Endothelial cell (in vitro differentiated cells): ENCODE results near the gene ODAD2. TPM values are rescaled to one million over a fixed set of nuclear protein-coding genes. Genes with fewer than 3 reads are reported as not detected.

Experiments
- DNase-seq: peaks from one replicate; pipeline ENCODE4 v3.0.0; 2021; ENCODE audit warnings: low spot score
- H3K27ac Mint-ChIP-seq: one replicate; pipeline ENCODE4 v1.8.0; 2021; ENCODE audit warnings: mixed read lengths, inconsistent platforms; ENCODE audit not compliant: unreplicated experiment
- H3K27me3 Mint-ChIP-seq: one replicate; pipeline ENCODE4 v1.8.0; 2021; ENCODE audit warnings: mild to moderate bottlenecking, moderate library complexity, mixed read lengths, inconsistent platforms; ENCODE audit not compliant: unreplicated experiment
- H3K36me3 Mint-ChIP-seq: one replicate; pipeline ENCODE4 v1.8.0; 2021; ENCODE audit warnings: mild to moderate bottlenecking, low read depth, mixed read lengths, inconsistent platforms; ENCODE audit not compliant: unreplicated experiment
- H3K4me1 Mint-ChIP-seq: one replicate; pipeline ENCODE4 v1.8.0; 2021; ENCODE audit warnings: mild to moderate bottlenecking, mixed read lengths, inconsistent platforms; ENCODE audit not compliant: unreplicated experiment
- H3K4me3 Mint-ChIP-seq: one replicate; pipeline ENCODE4 v1.8.0; 2021; ENCODE audit warnings: mild to moderate bottlenecking, mixed read lengths, inconsistent platforms; ENCODE audit not compliant: unreplicated experiment
- H3K9me3 Mint-ChIP-seq: one replicate; pipeline ENCODE4 v1.8.0; 2021; ENCODE audit warnings: mixed read lengths, inconsistent platforms; ENCODE audit not compliant: unreplicated experiment
- CTCF ChIP-seq: fragments of 200-600 bp; sonication (generic); IDR thresholded peaks from one replicate; pipeline ENCODE4 v1.5.0; 2021; ENCODE audit warnings: antibody characterized with exemption; ENCODE audit not compliant: unreplicated experiment
- total RNA-seq: library from RNA; stranded (reverse); fragmentation: NEBNext Ultra II Directional; extraction: Animal tissue kit (Norgen Biotek cat#: 25700); gene quantifications from one replicate; pipeline ENCODE4 v1.2.1, GENCODE V29; 2021; ENCODE audit not compliant: unreplicated experiment

ODAD2 gene
- total RNA-seq, 1 donor from 2014 or later: 3.9 TPM

DNA sequence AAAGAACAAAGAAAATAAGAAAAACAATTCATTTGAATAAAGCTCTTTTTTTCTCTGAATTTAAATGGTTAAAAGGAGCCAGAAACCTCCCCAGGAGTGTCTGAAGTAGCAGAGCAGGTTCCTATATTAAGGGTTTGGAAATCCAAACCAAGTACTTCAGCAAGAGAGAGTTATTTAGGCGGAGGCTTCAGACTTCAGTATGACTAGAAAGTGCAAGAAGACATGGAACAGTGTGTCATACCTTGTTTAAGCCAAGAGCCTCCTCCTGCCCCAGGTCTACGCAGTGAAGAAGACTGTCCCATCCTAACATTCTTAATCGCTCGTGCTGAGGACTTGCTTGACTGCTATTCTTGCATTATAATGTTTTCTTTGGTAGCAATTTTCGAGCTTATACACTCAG lies 51.3 kb downstream of the ODAD2 start:
- H3K9me3 Mint-ChIP-seq: no peaks in the 10 kb centered on the region
- no peak for DNase-seq
- no peak overlapping the region for H3K4me3 Mint-ChIP-seq
- no peaks in the 10 kb centered on the region for H3K36me3 Mint-ChIP-seq
- no peaks in the 10 kb centered on the region for H3K4me1 Mint-ChIP-seq
- no peak for TF ChIP-seq CTCF
- no peak overlapping the region for H3K27ac Mint-ChIP-seq
- H3K27me3 Mint-ChIP-seq: no peaks in the 10 kb centered on the region

DNA sequence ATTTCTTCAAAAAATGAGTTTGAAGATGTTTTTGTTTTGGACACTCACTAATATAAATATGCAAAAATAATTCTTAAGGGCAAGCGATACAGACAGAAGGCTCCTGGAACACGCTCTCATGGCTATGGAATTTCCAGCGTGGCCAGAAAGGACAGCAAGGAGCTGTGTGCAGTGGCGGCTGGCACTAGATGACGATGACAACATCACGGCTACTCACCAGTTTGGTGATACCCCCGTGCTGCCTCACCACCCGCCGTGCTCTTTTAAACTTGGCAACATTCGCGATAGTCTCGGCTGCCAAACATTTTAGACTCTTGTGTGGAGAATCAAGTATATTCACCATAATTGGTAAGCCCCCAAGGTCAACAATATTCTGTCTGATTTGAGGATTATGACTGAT lies 54.9 kb downstream of the ODAD2 start:
- Mint-ChIP-seq H3K4me3 (no peak overlapping the region), H3K36me3 (no peaks in the 10 kb centered on the region), H3K9me3 (no peaks in the 10 kb centered on the region), H3K4me1 (no peaks in the 10 kb centered on the region), H3K27me3 (no peaks in the 10 kb centered on the region), H3K27ac (no peak overlapping the region)
- no peak for DNase-seq
- no peak for TF ChIP-seq CTCF

- Mint-ChIP-seq H3K4me1 (no peaks in the 10 kb centered on the region), H3K36me3 (no peaks in the 10 kb centered on the region), H3K9me3 (no peaks in the 10 kb centered on the region), H3K27me3 (no peaks in the 10 kb centered on the region), H3K4me3 (no peak overlapping the region), H3K27ac (no peak overlapping the region)
- TF ChIP-seq CTCF: no peak
- no peak for DNase-seq
Observed at GRCh38 chr10:27914888-27915287, 84.0 kb downstream of the ODAD2 start.

GRCh38 chr10:27912231-27912630 lies 86.6 kb downstream of the ODAD2 start:
- H3K27me3 Mint-ChIP-seq: no peaks in the 10 kb centered on the region
- no peak for DNase-seq
- no peaks in the 10 kb centered on the region for H3K36me3 Mint-ChIP-seq
- H3K4me1 Mint-ChIP-seq: no peaks in the 10 kb centered on the region
- H3K27ac Mint-ChIP-seq: no peak overlapping the region
- no peak overlapping the region for H3K4me3 Mint-ChIP-seq
- H3K9me3 Mint-ChIP-seq: no peaks in the 10 kb centered on the region
- no peak for TF ChIP-seq CTCF

DNA sequence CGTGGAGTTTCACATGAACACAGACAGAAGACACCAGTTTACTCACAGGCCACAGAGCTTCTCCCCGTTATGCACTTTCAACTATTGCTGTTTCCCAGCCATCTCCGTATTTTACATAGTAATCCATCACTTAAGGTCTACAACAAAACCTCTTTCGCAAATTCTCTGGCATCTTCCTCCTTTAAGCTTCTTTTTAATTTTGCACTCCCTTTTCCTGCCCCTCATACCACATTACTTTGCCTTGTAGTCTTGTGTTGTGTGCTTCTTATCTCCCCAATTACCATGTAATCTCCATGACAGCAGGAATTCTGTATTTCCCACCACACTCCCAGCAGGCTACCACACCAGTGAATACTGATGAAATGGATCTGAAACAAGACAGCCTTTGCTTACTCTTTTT lies 87.3 kb downstream of the ODAD2 start:
- Mint-ChIP-seq H3K4me3 (no peak overlapping the region), H3K4me1 (no peaks in the 10 kb centered on the region), H3K27ac (no peak overlapping the region), H3K9me3 (no peaks in the 10 kb centered on the region), H3K27me3 (no peaks in the 10 kb centered on the region), H3K36me3 (no peaks in the 10 kb centered on the region)
- DNase-seq: no peak
- TF ChIP-seq CTCF: no peak
